GM21526 (cell line): Measurements from ENCODE around the gene KRT5.

ENCODE experiments used
- ATAC-seq: cut with Tn5 transposase; IDR thresholded peaks from one replicate; pipeline ENCODE4 v1.9.1; 2021; ENCODE audit warnings: moderate library complexity; ENCODE audit not compliant: unreplicated experiment, low FRiP score

Gene KRT5

GRCh38 chr12:52519826-52520662 is at the start of gene KRT5:
KRT5 (minus strand) TSS chr12:52520394; CDS start chr12:52520296, 98 bp downstream.
- no peak for ATAC-seq

- ATAC-seq: no peak
Measured at GRCh38 chr12:52568111-52568510, 47.9 kb upstream of the KRT5 start.

DNA sequence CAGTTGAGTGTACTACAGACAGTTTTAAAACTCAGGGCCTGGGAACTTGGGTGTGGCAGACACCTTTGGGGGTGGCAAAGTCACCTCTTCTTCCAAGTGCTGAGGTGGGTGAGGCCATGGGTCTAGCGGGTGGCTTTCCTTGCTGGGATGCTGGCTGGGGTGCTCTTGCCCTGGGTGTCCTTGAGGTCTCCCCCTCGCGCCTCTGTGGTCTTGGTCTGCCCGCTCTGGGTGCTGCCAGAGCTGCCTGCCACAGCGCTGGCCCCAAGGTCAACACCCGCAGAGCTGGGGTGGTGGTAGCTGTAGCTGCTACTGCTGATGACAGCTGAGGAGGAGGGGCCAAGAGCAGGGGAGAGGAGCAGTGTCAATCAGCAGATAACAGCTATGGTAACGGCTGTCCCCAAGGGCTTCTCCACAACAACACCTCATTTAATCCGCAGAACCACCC is 46.7 kb upstream of the KRT5 start:
- no peak for ATAC-seq

- ATAC-seq: no peak
Measured at GRCh38 chr12:52564582-52564981, 44.4 kb upstream of the KRT5 start.

DNA sequence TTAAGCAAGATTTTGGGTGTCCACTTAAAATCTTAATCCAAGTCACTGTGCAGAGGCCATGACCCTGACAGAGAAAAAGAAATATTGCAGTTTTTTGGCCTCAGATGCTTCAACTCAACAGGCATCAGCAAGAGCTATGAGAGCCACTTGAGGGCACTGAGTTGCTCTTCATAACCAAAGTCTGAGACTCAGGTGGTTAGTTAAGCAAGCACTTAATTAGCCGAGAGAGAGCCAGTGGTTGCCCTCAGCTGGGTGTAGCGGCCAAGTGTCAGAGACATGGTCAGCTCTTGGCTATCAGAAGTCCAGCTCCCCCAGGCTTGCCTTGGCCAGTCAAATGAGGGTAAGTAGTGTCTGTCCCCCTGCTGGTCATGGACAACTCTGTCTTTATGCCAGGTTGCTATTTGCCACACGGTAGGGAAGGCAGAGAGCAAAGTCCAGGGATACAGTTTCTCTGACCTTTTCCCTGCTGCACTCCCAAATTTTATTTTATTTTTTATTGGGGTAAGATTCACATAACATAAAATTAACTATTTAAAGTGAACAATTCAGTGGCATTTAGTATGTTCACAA is 41.8 kb upstream of the KRT5 start:
- ATAC-seq: no peak

DNA sequence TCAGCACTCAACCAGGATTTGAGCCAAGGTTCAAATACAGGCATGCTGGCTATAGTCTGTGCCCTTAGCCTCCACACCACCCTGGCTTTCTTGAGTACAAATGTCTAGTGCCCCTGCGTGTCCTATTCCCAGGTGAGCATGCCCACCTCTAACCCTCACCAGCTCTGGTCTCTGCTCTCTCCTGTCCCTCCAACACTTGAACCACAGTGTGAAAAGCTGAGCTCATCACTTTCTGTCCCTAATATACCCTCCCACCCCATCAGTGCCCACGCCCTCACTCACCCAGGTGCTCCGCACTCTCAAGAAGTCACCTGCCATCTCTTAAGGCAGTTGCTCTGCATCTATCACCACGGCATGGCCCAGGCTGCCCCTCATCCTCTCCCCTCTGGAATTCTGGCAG is 39.8 kb upstream of the KRT5 start:
- ATAC-seq: no peak

- no peak for ATAC-seq
Measured at GRCh38 chr12:52558781-52559445, 38.7 kb upstream of the KRT5 start.

DNA sequence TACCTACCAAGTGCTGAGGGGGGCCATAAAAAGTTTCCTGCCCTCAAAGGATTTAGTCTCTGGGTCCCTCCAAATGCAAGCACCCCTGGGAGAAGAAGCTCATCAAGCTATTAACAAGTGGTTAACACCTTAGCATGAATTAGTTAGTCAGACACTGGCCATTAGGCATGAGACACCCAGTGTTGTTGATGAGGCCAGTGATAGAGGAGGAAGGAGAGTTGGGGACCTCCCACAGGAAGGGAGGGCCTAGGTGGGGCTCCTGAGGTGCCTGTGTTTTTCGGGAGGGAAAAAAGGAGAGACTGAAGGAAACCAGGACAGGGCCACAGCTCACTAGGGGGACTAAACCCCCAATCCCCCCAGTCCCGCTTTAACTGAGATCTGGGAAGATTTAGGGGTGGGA is 37.3 kb upstream of the KRT5 start:
- ATAC-seq: no peak

- ATAC-seq: no peak
Measured at GRCh38 chr12:52555577-52555976, 35.4 kb upstream of the KRT5 start.

DNA sequence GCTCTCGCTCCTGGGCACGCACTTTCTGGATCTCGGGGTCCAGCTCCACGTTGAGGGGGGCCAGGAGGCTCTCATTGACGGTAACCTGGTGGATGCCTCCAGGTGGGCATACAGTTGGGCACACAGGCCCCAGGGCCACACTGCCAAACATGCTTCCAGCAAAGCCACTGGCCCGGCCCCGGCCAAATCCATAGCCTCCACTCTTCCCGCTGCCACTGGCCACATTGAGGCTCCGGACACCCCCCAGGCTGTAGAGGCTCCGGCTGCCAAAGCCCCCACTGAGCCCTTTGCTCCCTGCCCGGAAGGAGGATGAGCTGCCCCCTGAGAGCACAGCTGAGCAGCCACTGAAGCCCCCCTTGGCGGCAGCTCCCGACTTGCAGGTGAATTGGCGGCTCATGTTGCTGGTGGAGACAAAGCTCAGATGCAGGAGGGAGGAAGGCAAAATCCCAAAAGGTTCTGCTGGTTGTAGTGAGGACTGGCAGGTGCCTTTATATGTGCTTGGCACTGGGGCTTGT is 32.5 kb upstream of the KRT5 start, which contains the start of gene KRT71:
Gene KRT71, minus strand, starts transcription at position 465 of the 515 bp plus-strand sequence. Its CDS starts 68 bp downstream, at position 397.
- ATAC-seq: no peak

DNA sequence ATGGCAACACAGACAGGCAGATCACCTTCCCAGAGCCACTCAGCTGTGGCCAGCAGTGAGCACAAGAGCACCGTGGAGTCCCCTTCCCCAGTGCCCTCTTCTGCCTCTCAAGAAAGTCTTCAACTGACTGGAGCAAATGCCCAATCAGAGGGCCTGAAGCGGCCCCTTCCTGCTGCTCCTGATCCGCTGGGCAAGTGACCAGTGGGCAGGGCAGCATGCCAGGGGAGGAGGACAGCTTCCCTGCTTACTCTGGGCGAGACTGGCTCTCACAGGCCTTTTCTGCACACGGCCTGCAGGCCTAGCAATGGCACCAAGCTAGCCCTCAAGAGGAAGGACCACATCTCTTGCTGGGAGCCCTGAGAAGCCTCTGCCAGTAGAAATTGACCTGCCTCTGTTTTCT is 31.9 kb upstream of the KRT5 start:
- no peak for ATAC-seq

- ATAC-seq: no peak
Measured at GRCh38 chr12:52551216-52551865, 31.1 kb upstream of the KRT5 start.

DNA sequence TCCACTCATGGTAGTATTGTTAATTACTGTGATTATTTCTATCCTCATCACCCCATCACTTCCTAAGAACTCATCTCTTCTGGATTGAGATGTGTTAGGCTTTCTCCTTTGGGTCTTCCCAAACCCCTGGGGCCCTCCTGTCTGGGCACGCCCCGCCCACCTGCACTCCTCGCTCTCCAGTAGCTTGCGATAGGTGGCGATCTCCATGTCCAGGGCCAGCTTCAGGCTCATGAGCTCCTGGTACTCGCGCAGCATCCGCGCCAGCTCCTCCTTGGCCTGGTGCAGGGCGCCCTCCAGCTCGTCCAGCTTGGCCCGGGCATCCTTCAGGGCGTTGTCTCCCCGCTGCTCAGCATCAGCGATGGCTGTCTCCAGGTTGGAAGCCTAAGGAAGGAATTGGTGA is 25.9 kb upstream of the KRT5 start:
- no peak for ATAC-seq

DNA sequence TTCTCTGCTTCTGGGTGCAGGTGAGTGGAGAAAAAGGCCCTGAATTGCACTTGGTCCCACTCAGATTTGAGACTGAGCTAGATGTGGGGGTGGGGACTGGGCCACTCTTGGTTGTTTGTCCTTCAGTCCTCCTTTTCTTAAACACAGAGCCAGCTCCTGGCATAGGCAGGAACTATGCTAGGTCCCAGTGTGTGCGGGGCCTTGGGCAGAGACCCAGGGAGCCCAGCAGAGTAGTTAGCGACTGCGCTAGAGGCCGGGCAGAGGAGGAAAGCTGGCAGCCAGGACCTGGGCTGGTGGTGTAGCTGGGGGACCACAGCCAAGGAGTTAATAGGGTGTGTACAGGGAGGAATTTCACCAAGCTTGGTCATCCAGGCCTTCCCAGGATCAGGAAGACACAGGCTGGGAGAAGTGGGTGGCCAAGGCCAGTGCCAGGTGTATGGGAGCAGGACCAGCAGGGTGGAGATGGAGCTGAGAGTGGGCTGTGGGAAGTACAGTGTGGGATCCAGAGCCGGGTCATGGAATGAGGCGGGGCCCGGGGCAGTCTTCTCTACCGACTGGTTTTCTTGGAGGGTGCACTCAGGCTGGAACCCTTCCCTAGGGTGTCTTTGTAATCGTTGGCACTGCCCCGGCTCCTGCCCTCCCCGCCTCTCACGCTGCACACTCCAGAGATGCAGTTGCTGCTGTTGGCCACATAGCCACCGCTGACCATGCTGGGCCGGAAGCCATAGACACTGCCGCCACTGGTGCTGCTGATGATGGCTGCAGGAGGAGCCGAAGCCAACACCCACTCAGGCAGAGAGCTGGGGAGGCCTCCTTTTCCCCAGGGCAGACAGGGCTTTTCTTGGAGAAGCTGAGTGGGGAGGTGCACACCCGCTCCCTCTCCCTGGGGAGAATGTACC is 24.0 kb upstream of the KRT5 start:
- ATAC-seq: no peak

- ATAC-seq: no peak
Measured at GRCh38 chr12:52542785-52543318, 22.7 kb upstream of the KRT5 start.

- no peak for ATAC-seq
Measured at GRCh38 chr12:52542157-52542556, 22.0 kb upstream of the KRT5 start.

GRCh38 chr12:52541709-52542108 is 21.5 kb upstream of the KRT5 start:
- no peak for ATAC-seq

DNA sequence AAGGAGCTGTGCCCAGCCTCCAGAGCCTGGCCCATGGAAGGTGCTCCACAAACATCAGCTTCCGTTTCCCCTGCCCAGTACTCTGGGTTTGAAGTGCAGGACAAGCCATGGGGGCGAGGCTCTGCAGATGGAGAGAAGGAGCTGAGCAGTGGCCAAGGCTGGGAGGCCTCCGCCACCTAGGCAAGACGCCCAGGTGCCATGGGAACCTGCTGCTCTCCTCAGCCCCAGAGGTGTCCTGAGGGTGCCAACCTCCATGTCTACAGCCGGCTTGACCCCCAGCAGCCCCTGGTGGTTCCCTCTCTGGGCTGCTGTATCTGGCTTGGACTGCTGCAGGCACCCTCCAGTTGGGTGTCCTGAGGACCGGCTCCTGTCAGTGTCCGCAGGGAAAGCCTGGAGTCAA is 20.3 kb upstream of the KRT5 start:
- ATAC-seq: no peak

DNA sequence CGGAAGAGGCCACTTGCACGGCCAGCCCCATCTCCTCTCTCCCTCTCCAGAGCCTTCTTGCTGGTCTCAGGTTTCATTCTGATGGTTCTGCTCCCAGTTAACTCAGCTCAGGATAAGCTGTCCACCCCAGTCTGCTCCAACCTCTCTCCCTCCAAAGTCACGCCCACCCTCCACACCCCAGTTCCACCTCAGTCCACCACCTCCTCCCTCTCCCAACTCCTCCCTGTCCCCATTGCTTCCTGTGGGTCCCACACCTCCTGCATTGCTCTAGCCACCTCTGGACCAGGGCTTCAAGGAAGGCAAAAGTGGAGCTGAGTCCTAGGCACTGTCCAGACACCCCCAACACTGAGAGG is 19.6 kb upstream of the KRT5 start:
- no peak for ATAC-seq
